HG02571 (cell line): ENCODE data around the gene ENHO.
A peak's percentile ranks its signal among the peaks of the same experiment; 100 is the strongest.

Experiments used
- ATAC-seq: cut with Tn5 transposase; IDR thresholded peaks from one replicate; pipeline ENCODE4 v1.9.1; 2021; ENCODE audit warnings: mild to moderate bottlenecking, moderate library complexity; ENCODE audit not compliant: unreplicated experiment

ENHO gene

GRCh38 chr9:34522971-34523797 lies at the start of gene ENHO:
Gene ENHO (minus strand): TSS chr9:34522990. CDS start chr9:34521695, 1,295 bp downstream.
- peak; percentile 88 for ATAC-seq

GRCh38 chr9:34572092-34572491 lies 49.3 kb upstream of the ENHO start:
- ATAC-seq = no peak

- no peak for ATAC-seq
Measured at GRCh38 chr9:34571481-34571810, 48.7 kb upstream of the ENHO start.

GRCh38 chr9:34570809-34571480 lies 48.2 kb upstream of the ENHO start:
- no peak for ATAC-seq

GRCh38 chr9:34570376-34570775 lies 47.6 kb upstream of the ENHO start:
- ATAC-seq = no peak

- ATAC-seq = no peak
Measured at GRCh38 chr9:34568774-34569173, 46.0 kb upstream of the ENHO start.

GRCh38 chr9:34568133-34568532 lies 45.3 kb upstream of the ENHO start:
- no peak for ATAC-seq

- ATAC-seq = no peak
Measured at GRCh38 chr9:34566972-34567371, 44.2 kb upstream of the ENHO start.

- no peak for ATAC-seq
Measured at GRCh38 chr9:34566322-34566721, 43.5 kb upstream of the ENHO start.

GRCh38 chr9:34565856-34566255 lies 43.1 kb upstream of the ENHO start:
- ATAC-seq = no peak

GRCh38 chr9:34564617-34565016 lies 41.8 kb upstream of the ENHO start:
- ATAC-seq = no peak

- no peak for ATAC-seq
Measured at GRCh38 chr9:34563262-34563661, 40.5 kb upstream of the ENHO start.

GRCh38 chr9:34562135-34562745 lies 39.5 kb upstream of the ENHO start:
- ATAC-seq = no peak

GRCh38 chr9:34560599-34561214 lies 37.9 kb upstream of the ENHO start:
- no peak for ATAC-seq

- ATAC-seq = no peak
Measured at GRCh38 chr9:34559624-34560455, 37.0 kb upstream of the ENHO start.

- ATAC-seq = no peak
Measured at GRCh38 chr9:34558919-34559623, 36.3 kb upstream of the ENHO start.

- ATAC-seq = no peak
Measured at GRCh38 chr9:34558364-34558763, 35.6 kb upstream of the ENHO start.

- ATAC-seq = no peak
Measured at GRCh38 chr9:34557426-34558321, 34.9 kb upstream of the ENHO start.

GRCh38 chr9:34556949-34557348 lies 34.2 kb upstream of the ENHO start:
- ATAC-seq = no peak
